Measurements from ENCODE around the gene ACP7. TPM values are rescaled to one million over a fixed set of nuclear protein-coding genes. Genes with fewer than 3 reads are reported as not detected.

The ACP7 gene
- total RNA-seq, 1 donor from 2014 or later, result 0.46 TPM

- Mint-ChIP-seq H3K9me3 (ENCODE audit: unreplicated experiment) (no peaks in the 10 kb centered on the region), H3K4me1 (ENCODE audit: unreplicated experiment) (peaks cover 14% of the 10 kb centered on the region), H3K36me3 (ENCODE audit: low read depth, unreplicated experiment) (peaks cover 6% of the 10 kb centered on the region), H3K27ac (ENCODE audit: unreplicated experiment) (no peak overlapping the region), H3K27me3 (ENCODE audit: unreplicated experiment) (peaks cover 6% of the 10 kb centered on the region), H3K4me3 (ENCODE audit: unreplicated experiment) (no peak overlapping the region)
- DNase-seq (ENCODE audit: low spot score), result no peak
- TF ChIP-seq, protein P1, sequence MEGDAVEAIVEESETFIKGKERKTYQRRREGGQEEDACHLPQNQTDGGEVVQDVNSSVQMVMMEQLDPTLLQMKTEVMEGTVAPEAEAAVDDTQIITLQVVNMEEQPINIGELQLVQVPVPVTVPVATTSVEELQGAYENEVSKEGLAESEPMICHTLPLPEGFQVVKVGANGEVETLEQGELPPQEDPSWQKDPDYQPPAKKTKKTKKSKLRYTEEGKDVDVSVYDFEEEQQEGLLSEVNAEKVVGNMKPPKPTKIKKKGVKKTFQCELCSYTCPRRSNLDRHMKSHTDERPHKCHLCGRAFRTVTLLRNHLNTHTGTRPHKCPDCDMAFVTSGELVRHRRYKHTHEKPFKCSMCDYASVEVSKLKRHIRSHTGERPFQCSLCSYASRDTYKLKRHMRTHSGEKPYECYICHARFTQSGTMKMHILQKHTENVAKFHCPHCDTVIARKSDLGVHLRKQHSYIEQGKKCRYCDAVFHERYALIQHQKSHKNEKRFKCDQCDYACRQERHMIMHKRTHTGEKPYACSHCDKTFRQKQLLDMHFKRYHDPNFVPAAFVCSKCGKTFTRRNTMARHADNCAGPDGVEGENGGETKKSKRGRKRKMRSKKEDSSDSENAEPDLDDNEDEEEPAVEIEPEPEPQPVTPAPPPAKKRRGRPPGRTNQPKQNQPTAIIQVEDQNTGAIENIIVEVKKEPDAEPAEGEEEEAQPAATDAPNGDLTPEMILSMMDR (IDR thresholded peaks at IDR 0.05; ENCODE audit: unreplicated experiment), result no peak
Observed at GRCh38 chr19:39122934-39123731, 39.0 kb downstream of the ACP7 start.

GRCh38 chr19:39124136-39124764 lies 40.1 kb downstream of the ACP7 start:
- TF ChIP-seq, protein P1 (IDR thresholded peaks at IDR 0.05; ENCODE audit: unreplicated experiment), result no peak
- no peaks in the 10 kb centered on the region for H3K9me3 Mint-ChIP-seq (ENCODE audit: unreplicated experiment)
- no peak for DNase-seq (ENCODE audit: low spot score)
- peak overlapping the region; percentile 47 for H3K4me3 Mint-ChIP-seq (ENCODE audit: unreplicated experiment)
- H3K27ac Mint-ChIP-seq (ENCODE audit: unreplicated experiment), result peak overlapping the region; percentile 20
- H3K27me3 Mint-ChIP-seq (ENCODE audit: unreplicated experiment), result peaks cover 6% of the 10 kb centered on the region
- H3K4me1 Mint-ChIP-seq (ENCODE audit: unreplicated experiment), result peaks cover 14% of the 10 kb centered on the region
- peaks cover 6% of the 10 kb centered on the region for H3K36me3 Mint-ChIP-seq (ENCODE audit: low read depth, unreplicated experiment)

DNA sequence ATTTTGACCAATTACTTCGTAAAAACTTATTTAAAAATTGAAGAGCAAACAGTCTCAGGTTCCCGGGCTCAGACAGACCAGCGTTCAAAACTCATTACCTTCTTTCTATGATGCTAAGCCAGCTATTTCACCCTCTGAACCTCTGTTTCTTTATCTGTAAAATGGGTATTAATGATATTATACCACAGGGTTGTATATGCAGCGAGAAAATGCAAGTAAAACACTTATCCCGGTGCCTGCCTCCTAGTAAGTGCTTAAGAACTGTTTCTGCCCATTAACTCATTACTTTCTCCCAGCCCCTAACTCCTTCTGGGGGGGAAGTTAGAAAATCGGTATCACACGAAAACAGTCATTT lies 41.0 kb downstream of the ACP7 start:
- no peak for DNase-seq (ENCODE audit: low spot score)
- H3K27ac Mint-ChIP-seq (ENCODE audit: unreplicated experiment), result peak overlapping the region; percentile 52
- peak overlapping the region; percentile 99 for H3K4me3 Mint-ChIP-seq (ENCODE audit: unreplicated experiment)
- H3K36me3 Mint-ChIP-seq (ENCODE audit: low read depth, unreplicated experiment), result peaks cover 6% of the 10 kb centered on the region
- H3K27me3 Mint-ChIP-seq (ENCODE audit: unreplicated experiment), result peaks cover 6% of the 10 kb centered on the region
- TF ChIP-seq, protein P1 (IDR thresholded peaks at IDR 0.05; ENCODE audit: unreplicated experiment), result no peak
- no peaks in the 10 kb centered on the region for H3K9me3 Mint-ChIP-seq (ENCODE audit: unreplicated experiment)
- peaks cover 15% of the 10 kb centered on the region for H3K4me1 Mint-ChIP-seq (ENCODE audit: unreplicated experiment)

GRCh38 chr19:39125554-39126311 lies 41.6 kb downstream of the ACP7 start, which contains the start of gene PAK4:
Gene PAK4, plus strand, starts transcription at chr19:39125786. Its CDS starts 43,768 bp downstream, at chr19:39169554.
- H3K27me3 Mint-ChIP-seq (ENCODE audit: unreplicated experiment), result peaks cover 8% of the 10 kb centered on the region
- TF ChIP-seq, protein P1 (IDR thresholded peaks at IDR 0.05; ENCODE audit: unreplicated experiment), result no peak
- H3K9me3 Mint-ChIP-seq (ENCODE audit: unreplicated experiment), result no peaks in the 10 kb centered on the region
- peak; percentile 97 for DNase-seq (ENCODE audit: low spot score)
- peak within 1 kb of the TSS; percentile 99 for H3K4me3 Mint-ChIP-seq (ENCODE audit: unreplicated experiment)
- H3K27ac Mint-ChIP-seq (ENCODE audit: unreplicated experiment), result peak within 1 kb of the TSS; percentile 98
- H3K4me1 Mint-ChIP-seq (ENCODE audit: unreplicated experiment), result peaks cover 19% of the 10 kb centered on the region
- H3K36me3 Mint-ChIP-seq (ENCODE audit: low read depth, unreplicated experiment), result peaks cover 6% of the 10 kb centered on the region
